Duodenal mucosa (tissue), 2 donors: ENCODE results near the gene MSANTD2.
A peak's percentile ranks its signal among the peaks of the same experiment; 100 is the strongest.

Source experiments
- H3K27ac ChIP-seq: one replicate; pipeline ENCODE4 v1.7.0; 2013; ENCODE audit warnings: low read depth, low read length
- H3K27me3 ChIP-seq, 2 donors: one replicate each; pipeline ENCODE4 v1.7.0; 2013; ENCODE audit warnings: low read length in 2 of 2, control low read depth in 1 of 2; ENCODE audit not compliant: insufficient read depth in 2 of 2, control insufficient read depth in 1 of 2
- H3K36me3 ChIP-seq, 2 donors: one replicate each; pipeline ENCODE4 v1.7.0; 2013; ENCODE audit warnings: low read length in 2 of 2, control low read depth in 1 of 2; ENCODE audit not compliant: insufficient read depth in 2 of 2, control insufficient read depth in 1 of 2
- H3K4me1 ChIP-seq, 2 donors: one replicate each; pipeline ENCODE4 v1.7.0; 2013; ENCODE audit warnings: low read length in 2 of 2, control low read depth in 1 of 2; ENCODE audit not compliant: insufficient read depth in 2 of 2, control insufficient read depth in 1 of 2
- H3K4me3 ChIP-seq, 2 donors: one replicate each; pipeline ENCODE4 v1.7.0; 2013; ENCODE audit warnings: low read length in 2 of 2, low read depth in 1 of 2
- H3K9ac ChIP-seq, 2 donors: one replicate each; pipeline ENCODE4 v1.7.0; 2013; ENCODE audit warnings: low read length in 2 of 2, low read depth in 1 of 2
- H3K9me3 ChIP-seq, 2 donors: one replicate each; pipeline ENCODE4 v1.7.0; 2013; ENCODE audit warnings: low read length in 2 of 2, control low read depth in 1 of 2; ENCODE audit not compliant: control insufficient read depth in 1 of 2

MSANTD2 gene

DNA sequence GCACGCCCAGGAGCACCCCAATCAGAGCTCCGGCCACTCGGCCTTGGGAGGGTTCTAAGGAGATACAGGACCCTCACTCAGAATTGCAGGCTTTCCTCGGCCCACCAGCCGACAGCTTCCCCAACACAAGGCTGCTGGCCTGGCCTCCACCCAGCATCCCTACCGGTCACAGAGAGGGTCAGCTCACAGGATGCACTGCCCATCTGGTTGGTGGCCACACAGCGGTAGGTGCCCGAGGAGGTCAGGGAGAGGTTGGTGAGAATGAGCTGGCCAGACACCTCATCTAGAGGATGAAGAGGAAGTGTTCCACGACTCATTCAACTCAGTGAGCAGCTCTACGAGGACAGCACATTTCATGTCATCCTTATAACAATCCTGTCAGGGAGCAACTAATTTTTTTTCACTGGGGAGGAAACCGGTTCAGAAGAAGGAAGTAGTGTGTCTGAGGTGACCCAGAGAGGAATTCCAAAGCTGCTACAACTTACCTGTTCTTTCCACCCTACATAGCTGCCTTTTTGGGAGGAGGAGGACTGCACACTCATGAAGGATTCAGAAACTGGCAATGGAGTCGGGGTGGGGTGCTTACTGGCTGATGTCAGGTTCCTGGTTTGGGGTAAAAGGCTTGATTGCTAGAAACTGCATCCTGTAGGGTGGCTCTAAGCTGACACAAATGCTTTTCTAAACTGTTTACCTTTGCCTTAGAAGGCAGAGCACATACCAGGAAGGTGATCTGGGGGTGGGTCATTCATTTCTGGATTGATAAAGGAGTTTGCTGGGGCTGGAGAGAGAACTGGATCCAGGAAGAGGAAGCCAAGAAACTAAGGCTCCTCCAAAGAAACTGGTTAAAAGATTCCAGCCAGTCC, 51.5 kb downstream of the MSANTD2 start:
- Histone ChIP-seq H3K4me1 (peaks cover 7 to 21% of the 10 kb centered on the region in 2 donors), H3K27me3 (no peaks in the 10 kb centered on the region), H3K9ac (no peak overlapping the region), H3K4me3 (no peak overlapping the region), H3K27ac (no peak overlapping the region), H3K9me3 (no peaks in the 10 kb centered on the region), H3K36me3 (no peaks in the 10 kb centered on the region)

DNA sequence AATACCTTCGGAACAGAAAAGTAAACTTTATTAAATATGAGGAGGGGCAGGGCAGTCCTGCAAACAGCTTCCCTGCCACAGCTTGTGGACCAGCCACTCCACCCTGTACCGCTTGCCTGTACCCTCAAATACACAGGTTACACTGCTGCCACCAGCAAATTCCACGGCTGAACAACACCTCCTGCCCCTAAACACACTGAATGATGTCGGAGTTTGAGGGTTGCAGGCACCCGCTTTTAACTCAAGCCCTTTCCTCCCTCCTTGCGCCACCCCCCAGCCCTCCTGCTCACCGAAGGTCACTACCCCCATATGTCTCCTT, 52.1 kb downstream of the MSANTD2 start:
- Histone ChIP-seq H3K9me3 (no peaks in the 10 kb centered on the region), H3K36me3 (no peaks in the 10 kb centered on the region), H3K4me3 (no peak overlapping the region), H3K27ac (no peak overlapping the region), H3K9ac (no peak overlapping the region), H3K27me3 (no peaks in the 10 kb centered on the region), H3K4me1 (peaks cover 7 to 21% of the 10 kb centered on the region in 2 donors)

DNA sequence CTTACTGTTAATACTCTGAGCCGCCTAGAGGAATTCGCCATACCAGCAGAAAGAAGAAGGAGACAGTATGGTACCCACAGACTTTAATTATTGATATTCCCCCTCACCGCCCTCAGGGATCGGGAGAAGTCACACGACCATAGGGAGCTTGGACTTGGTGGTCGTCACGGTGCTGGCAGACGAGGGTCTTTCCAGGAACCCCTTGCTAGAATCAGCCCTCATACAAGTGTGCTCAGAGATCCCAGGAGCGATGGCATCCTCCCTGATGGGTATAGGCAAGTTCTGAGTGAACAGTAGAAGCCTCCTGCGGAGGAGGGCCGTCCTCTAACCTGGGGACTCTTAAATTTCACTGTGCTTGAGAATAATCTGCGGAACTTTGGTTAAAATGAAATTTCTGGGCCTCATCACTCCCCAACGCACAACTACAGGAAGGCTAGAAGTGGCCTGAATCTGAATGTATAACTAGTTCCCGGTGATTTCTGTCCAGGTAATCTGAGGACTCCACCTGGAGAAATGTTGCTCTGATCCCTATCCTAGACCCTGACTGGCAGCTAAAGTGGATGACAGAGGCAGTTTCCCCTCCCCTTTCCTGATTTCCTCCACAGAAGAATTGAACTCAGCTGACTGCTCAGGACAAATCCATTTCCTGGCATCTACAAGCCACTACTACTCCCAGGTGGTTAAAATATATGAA, 52.7 kb downstream of the MSANTD2 start:
- Histone ChIP-seq H3K9ac (no peak overlapping the region), H3K9me3 (no peaks in the 10 kb centered on the region), H3K4me1 (peaks cover 7 to 21% of the 10 kb centered on the region in 2 donors), H3K4me3 (peak overlapping the region in 1 of 2 donors; percentile 48), H3K27ac (no peak overlapping the region), H3K27me3 (peaks cover under 1 to 4% of the 10 kb centered on the region in 2 donors), H3K36me3 (no peaks in the 10 kb centered on the region)

DNA sequence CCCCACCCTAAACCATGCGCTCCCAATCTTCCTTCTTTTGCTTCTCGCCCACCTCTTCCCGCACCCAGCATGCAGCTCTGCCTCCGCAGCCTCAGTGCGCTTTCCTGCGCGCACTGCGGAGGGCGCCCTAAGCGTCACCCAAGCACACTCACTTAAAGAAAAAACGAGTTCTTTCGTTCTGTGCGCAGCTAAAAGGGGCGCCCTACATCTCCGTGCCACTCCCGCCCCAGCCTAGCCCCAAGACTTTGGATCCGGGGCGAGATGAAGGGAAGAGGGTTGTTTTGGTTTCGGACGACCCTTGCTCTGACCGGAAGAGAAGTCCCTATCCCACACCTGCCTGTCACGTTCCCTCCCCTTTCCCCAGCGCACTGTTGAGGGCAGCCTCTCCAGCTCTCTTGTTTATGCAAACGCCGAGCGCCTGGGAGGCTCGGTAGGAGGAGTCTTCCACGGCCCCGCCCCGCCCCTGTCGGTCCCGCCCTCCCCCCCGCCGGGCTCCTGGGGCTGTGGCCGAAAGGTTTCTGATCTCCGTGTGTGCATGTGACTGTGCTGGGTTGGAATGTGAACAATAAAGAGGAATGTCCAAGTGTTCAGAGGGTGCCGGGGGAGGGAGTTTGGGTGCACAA, 53.5 kb downstream of the MSANTD2 start:
- H3K9ac ChIP-seq: peak overlapping the region; percentile 84 to 89
- H3K9me3 ChIP-seq: no peaks in the 10 kb centered on the region
- peaks cover 9% of the 10 kb centered on the region in 2 donors for H3K27me3 ChIP-seq
- H3K4me3 ChIP-seq: peak overlapping the region; percentile 91 to 95
- H3K4me1 ChIP-seq: peaks cover 7 to 17% of the 10 kb centered on the region in 2 donors
- H3K36me3 ChIP-seq: no peaks in the 10 kb centered on the region
- peak overlapping the region; percentile 74 for H3K27ac ChIP-seq

DNA sequence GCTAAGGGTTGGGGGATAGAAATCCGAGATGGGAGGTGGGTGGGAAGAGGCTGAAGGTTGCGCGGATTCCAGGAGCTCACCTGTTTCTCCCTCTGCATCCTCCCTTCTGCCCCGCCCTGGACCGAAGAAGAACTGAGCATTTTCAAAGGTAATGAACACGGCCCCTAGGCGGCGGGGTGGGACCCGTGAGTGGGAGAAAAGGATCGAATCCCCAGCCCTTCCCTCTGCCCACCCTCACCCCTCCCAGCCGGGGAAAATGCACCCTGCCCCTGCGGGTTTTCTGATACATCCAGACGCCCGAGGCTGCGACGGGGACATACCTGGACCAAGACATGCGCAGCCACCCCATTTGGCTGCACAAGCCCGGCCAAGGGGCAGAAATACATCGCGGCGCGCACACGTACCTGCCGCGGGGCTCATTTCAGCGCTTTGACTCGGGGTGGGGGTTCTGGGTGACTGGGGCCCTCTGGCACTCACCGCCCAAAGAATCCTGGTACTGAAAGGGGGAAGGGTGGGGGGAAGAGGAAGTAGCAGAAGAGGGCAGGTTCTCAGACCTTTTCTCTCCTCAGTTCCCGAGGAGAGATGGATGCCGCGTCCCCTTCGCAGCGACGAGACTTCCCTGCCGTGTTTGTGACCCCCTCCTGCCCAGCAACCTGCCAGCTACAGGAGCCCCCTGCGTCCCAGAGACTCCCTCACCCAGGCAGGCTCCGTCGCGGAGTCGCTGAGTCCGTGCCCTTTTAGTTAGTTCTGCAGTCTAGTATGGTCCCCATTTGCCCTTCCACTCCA, 54.2 kb downstream of the MSANTD2 start:
- Histone ChIP-seq H3K4me3 (peak overlapping the region; percentile 91 to 95), H3K4me1 (peaks cover 7 to 17% of the 10 kb centered on the region in 2 donors), H3K27me3 (peaks cover 12 to 14% of the 10 kb centered on the region in 2 donors), H3K27ac (peak overlapping the region; percentile 74), H3K36me3 (no peaks in the 10 kb centered on the region), H3K9me3 (no peaks in the 10 kb centered on the region), H3K9ac (peak overlapping the region; percentile 84 to 89)

DNA sequence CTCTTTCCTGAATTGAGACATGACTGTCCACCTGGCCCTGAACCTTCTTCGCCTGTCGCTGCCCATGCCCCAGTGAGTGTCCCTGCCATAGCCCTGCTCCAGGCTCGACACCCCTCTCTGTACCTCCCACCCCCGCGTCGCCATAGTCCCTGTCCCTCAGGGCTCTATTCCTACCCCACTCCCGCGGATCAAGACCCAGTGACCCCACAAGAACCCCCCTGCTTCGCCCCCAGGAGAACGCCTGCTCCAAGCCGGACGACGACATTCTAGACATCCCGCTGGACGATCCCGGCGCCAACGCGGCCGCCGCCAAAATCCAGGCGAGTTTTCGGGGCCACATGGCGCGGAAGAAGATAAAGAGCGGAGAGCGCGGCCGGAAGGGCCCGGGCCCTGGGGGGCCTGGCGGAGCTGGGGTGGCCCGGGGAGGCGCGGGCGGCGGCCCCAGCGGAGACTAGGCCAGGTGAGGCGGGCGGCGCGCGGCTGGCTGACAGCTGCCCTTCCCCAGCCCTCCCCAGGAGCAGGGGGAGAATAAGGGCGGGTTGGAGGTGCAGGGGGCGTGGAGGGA, 54.9 kb downstream of the MSANTD2 start:
- H3K9me3 ChIP-seq: no peaks in the 10 kb centered on the region
- peaks cover 17 to 18% of the 10 kb centered on the region in 2 donors for H3K27me3 ChIP-seq
- no peaks in the 10 kb centered on the region for H3K36me3 ChIP-seq
- no peak overlapping the region for H3K9ac ChIP-seq
- no peak overlapping the region for H3K27ac ChIP-seq
- H3K4me1 ChIP-seq: peaks cover 12 to 23% of the 10 kb centered on the region in 2 donors
- H3K4me3 ChIP-seq: peak overlapping the region; percentile 91 to 95

DNA sequence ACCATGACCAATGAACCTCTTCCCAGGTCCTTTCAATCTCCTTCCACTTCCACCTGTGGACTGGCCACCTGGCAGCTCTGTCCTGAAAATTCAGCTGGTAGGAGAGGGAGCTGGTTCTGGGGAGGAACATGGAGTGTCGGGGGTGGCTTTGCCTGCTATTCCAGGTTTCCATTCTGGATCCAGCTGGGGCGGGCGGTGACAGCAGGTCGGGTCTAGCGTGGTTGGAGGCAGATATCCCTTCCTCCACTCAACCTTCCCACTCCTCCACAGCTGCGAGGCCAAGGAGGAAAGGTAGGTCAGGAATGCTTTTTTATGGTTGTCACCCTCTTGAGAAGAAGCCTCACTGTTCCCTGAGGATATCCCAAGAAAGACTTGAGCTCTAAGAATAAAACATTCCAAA, 57.2 kb downstream of the MSANTD2 start:
- Histone ChIP-seq H3K9me3 (no peaks in the 10 kb centered on the region), H3K4me1 (peaks cover 15 to 28% of the 10 kb centered on the region in 2 donors), H3K9ac (no peak overlapping the region), H3K27me3 (peaks cover 30 to 34% of the 10 kb centered on the region in 2 donors), H3K36me3 (no peaks in the 10 kb centered on the region), H3K27ac (no peak overlapping the region), H3K4me3 (no peak overlapping the region)

DNA sequence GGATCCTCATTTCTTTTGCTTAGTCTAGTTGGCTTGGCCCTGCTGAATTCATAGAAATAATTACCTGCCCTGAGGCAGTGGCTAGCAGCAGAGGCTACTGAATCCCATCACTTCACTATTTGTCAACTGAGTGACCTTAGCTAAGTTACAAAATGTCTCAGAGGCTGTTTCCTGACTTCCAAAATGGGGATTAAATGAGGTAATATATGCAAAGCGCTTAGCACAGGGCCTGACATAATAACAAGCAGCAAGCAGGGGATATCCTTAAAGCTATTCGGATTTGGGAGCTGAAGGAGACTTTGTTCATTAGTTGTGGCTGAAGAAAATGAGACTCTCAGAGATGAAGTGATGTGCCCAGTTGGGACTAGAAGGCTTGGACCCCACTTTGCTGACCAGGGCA, 57.7 kb downstream of the MSANTD2 start:
- Histone ChIP-seq H3K36me3 (no peaks in the 10 kb centered on the region), H3K9ac (no peak overlapping the region), H3K4me3 (no peak overlapping the region), H3K4me1 (peaks cover 15 to 28% of the 10 kb centered on the region in 2 donors), H3K9me3 (no peaks in the 10 kb centered on the region), H3K27ac (no peak overlapping the region), H3K27me3 (peaks cover 34 to 35% of the 10 kb centered on the region in 2 donors)

DNA sequence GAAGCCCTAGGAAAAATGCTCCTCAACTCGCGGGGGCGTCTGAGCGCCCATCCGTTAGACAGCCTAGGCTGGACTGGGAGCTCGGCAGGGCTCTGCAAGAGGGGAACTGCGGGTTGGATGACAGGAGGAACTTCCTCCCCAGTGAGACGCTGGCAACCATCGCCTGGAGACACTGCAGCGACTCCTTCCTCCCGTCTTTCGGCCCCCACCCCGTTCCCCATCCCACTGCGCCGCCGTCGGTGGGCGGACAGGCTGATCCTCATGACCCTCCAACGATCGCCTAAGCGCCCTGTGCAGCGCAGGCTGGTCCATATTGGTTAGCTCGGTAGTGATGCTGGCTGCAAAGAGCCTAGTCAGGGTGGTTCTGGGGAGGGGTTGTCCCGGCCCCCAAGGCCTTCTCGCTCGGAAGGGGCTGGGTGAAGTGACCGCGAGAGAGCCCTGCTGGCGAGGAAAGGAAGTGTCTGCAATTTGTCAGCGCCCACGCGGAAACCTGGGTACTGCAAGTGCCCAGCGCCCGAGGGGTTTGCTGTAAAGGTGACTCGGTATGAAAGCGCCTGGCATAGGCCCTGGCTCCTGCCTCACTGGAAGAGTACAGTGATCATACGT, 59.8 kb downstream of the MSANTD2 start:
- H3K9ac ChIP-seq: peak overlapping the region; percentile 19 to 38
- H3K27me3 ChIP-seq: peaks cover 36 to 40% of the 10 kb centered on the region in 2 donors

More for the DNA sequence above, 59.8 kb downstream of the MSANTD2 start:
- Histone ChIP-seq H3K4me3 (peak overlapping the region; percentile 63 to 70), H3K36me3 (no peaks in the 10 kb centered on the region), H3K4me1 (peaks cover 15 to 17% of the 10 kb centered on the region in 2 donors), H3K9me3 (no peaks in the 10 kb centered on the region), H3K27ac (no peak overlapping the region)
